GM18907 (cell line): ENCODE data around the gene FRMD4A.

Source experiments
- ATAC-seq: cut with Tn5 transposase; IDR thresholded peaks from one replicate; pipeline ENCODE4 v1.9.1; 2021; ENCODE audit warnings: mild to moderate bottlenecking, moderate library complexity; ENCODE audit not compliant: unreplicated experiment

Gene FRMD4A

DNA sequence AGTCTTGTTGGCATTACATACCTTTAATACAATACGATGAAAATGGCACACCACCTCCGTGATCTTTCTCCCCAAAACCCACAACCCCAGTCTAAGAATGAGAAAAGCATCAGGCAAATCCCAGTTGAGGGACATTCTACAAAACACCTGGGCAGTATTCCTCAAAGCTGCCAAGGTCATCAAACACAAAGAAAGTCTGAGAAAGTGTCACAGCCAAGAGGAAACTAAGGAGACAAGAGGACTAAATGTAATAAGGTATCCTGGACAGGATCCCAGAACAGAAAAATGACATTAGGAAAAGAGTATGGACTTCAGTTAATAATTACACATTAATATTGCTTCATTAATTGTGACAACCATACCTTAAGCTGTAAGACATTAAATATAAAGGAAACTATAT is 14.5 kb upstream of the FRMD4A start:
- ATAC-seq = no peak

DNA sequence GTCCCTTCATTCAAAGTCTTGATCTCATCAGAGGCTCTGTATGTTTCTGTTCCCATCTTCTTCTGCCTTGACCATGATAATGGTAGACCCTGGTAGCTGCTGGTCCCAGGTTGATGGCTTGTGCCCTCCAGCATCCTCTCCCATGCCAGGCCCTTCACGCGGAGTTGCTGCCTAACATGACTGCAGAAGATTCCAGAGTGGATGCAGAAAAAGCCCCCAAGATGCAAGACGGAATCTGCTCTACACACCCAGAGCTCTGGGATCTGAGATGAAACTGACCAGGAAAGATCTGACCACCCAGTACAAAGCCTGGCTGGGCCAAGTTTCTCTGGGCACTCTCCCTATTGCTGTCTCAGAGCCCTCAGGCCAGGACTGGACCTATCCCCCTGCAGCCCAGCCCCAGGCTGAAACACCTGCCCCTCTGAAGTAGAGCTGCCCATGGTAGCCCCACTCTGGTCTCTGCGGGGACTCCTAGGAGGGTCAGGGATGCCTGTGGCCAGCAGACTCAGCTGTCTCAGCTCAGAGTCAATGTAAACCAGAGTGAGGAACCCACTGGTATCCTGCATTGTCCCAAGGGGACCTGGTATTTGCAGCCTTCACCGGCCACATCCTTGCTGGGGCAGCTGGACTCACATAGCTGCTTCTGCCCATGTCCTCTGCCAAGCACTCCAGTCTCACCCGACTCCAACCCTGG is 9.5 kb upstream of the FRMD4A start:
- no peak for ATAC-seq

DNA sequence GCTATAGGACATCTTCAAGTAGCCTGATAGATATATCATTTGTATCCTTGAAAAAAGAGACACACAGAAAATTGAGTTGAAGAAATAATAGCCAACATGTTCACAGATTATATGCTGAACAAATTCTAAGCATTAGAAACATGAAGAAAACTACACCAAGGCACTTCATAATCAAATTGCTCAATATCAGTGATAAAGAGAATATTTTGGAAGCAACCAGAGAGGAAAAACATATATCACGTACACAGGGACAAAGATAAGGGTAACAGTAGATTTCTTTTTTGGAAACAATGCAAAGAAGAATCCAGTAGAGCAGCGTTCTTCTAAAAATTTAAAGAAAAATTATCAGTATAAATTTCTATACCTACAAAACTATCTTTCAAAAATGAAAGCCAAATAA is 6.0 kb upstream of the FRMD4A start:
- no peak for ATAC-seq

DNA sequence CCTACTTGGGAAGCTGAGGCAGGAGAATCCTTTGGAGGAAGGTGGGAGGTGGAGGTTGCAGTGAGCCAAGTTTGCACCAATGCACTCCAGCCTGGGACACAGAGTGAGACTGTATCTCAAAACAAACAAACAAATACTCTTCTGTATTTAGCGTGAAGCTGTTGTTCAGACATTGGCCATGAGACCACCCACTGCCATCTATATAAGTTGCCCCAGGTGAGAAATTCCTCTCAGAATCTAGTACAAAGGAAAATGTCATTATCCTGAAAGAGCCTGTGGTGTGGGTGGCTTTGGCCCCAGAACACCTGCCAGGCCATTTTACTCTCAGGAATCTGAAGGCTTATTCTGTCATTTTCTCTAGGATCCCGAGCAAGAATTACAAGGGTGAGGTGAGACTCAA is 4.0 kb upstream of the FRMD4A start:
- ATAC-seq = no peak

DNA sequence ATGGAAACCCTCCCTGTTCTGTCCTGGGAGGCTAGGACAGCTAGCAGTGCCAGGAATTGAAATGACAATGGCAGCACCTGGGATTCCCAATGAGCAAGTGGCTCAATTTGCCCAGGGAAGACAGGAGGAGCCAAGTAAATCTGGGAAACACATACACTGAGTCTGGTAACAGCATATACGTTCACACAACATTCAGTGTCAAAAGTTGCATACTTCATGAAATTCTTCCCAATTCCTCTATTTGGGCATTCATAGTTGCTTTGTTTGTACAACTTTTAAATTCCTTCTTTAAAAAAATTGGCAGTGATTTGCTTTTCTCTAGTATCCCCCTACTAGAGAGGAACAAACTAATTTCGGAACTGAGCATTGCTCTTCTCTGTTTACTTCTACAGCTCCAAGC is 2.9 kb upstream of the FRMD4A start:
- ATAC-seq = no peak

DNA sequence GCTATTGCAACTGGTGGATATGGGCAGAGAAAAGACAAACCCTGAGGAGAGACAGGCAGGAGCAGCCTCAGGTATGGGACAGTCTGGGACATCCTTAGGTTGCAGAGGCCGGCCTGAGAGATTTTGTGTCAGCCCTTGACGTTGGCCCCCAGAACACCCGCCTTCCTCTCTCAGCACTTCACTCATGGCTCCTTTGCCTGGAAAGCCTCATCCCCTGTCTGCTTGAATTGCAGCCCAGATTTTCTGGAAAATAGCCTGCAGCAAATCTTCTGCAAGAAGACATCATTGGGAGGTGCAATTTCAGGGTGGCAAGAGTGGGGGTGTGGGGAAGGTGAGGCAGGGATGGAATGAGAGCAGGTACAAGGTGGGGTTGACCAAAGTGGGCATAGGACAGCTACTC is 2.2 kb upstream of the FRMD4A start:
- ATAC-seq = no peak

DNA sequence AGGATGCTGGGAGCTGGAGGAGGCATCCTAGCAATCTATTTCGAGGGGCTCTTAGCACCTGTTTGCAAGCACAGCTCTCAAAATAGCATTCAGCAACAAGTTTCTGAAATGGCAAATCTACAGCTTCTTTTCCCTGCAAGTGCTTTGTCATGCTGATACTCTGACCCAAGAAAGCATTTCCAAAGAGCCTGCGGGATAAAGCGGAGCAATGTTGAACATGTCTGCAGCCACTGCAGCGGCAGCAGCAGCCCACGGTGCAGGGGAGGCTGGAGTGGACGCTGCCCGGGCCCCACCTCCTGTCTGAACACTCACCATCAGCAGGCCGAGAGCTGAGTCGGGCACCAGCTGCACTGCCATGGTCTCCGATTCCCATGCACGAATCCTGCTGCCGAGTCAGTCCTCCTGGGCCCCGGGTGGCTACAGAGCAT is 964 bp downstream of the FRMD4A start:
- ATAC-seq = no peak

DNA sequence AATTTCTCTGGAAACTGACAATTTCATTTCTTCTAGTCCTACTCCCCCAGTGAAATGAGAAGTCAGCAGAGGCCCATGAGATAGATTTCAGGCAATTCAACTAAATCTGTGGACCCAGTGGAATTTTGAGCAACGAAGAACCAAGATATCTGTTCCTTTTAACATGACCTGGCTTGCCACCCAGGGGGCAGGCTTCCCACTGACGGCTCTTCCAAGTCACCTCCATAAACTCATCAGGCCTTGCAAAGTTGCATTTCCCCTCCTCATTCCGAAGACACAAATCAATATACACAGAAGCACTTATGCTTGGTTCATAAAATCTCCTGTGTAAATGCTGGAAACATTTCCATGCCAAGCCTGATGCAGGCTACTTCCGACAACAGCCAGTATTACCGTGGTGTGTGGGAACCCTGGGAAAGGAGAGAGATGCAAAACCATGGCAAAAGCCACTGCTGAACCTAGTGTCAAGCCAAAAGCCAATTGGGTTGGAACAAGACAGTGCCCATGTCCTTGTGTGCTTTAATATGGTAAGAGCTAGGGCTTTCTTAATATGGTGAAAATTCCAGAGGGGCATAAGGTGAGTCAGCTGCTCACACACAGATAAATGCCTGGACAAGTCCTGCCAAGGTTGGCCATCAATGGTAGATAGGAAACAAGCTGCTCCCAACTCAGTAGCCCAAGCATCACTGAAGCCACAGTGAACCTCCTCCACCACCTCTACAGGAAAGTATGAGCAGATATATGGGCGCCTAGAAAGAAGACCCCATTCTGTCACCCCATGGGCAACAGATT is 1.6 kb downstream of the FRMD4A start:
- no peak for ATAC-seq

DNA sequence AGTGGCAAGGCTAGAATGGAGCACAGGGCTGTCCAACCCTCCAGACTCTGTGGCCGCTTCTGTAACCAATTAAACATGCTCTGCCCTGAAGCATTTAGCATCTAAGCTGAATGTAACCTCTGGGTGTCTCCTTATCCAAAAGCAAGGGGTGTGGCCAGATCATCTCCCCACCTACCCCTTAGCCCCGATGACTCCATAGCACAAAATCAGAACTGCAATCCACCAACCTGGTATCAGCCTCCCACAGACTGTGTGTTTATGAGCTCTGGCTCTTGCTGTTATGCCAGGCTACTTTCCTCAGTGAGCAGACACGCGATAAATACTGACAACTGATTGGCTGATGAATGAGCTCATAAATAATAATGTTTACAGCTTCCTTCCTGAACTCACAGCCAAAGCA is 3.2 kb downstream of the FRMD4A start:
- ATAC-seq = no peak

DNA sequence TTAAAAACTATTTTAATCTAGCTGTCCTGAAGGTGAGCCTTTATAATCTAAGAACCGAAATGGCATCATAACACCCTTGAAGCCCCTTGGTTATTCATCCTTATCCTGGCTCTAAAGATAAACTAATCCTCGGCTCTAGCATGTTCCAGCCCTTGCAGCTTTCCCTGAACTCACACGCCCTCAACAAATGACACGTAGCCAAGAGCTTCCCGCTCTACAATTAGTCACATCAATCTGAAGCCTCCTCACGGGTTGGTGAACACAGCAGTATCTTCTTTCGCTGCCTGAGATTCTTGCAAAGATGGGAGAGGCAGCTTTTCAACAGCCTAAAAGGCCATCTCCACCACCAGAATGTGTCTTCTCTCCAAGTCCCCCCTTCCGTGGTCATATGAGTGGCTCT is 4.1 kb downstream of the FRMD4A start:
- ATAC-seq = no peak

DNA sequence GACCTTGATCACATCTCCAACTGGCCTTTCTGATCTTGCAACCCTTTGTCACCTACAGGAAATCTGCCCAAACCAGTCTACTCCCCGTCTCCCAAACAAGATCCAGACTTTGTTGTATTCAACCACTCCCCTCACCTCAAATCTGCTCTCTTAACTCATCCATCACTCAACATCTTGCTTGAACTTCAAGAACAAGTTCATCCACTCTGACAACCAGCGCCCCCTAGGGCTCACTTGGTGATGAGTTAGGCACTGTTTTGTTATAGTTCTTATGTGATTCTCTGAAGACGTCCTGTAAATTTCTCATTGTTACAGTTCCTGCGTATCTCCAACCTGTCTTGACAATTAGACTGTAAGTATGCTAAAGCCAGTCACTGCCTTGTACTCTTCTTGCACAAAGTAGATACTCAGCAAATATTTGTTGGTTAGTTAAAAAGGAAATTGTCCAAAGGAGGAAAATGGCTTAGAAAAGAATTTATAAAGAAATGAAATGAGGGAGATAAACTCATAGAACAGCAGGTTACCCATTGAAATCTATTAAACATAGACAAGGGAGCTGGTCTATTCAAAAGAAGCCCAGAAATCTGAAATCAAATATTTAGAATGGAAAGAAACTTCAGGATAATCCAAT is 5.3 kb downstream of the FRMD4A start:
- no peak for ATAC-seq

DNA sequence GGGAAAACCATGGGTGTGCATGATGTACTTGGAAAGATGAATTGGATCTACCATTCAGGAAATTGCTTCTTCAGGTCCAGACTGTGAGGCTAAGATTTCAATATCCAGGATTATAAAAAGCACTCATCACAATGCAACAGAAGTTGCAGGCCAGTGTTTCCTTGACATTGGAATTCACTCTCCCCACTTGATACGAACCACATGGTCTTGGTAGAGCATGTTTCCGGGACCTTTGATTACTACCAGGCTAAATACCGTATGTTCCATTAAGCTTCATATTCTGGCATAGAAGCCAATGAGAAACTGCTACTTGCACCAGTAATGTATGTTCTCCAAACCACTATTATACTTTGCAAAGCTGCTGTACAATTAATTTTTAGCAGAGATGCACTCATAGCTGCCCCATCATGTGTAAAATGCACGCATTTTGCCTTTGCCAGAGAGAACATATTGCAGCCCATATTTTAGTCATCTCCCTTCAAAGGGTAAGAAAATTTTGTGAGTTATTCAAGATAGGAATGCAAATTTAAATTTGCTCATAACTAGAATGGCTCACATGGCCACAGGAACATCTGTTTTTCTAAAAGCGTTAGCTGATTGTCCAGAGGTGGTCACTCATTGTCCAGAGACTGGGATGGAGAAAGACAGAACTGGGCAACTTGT is 8.1 kb downstream of the FRMD4A start:
- no peak for ATAC-seq

DNA sequence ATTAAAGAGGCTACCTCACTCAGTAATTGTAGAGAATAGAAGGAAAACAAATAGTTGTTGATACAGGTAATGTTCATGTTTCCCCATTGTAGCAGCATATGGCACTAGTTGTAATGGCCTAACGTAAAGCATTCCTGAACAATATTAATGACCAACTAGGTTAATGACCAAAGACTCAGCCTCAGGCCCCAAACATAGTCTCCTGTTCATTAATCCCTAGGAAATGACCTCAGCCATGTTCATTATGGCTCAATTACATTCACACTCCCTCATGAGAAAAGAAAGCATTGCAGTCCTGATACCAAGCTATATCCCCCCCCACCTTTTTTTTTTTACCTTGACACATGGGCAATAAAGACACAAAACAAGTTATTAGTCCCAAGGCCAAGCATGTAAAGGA is 12.7 kb downstream of the FRMD4A start:
- ATAC-seq = no peak

DNA sequence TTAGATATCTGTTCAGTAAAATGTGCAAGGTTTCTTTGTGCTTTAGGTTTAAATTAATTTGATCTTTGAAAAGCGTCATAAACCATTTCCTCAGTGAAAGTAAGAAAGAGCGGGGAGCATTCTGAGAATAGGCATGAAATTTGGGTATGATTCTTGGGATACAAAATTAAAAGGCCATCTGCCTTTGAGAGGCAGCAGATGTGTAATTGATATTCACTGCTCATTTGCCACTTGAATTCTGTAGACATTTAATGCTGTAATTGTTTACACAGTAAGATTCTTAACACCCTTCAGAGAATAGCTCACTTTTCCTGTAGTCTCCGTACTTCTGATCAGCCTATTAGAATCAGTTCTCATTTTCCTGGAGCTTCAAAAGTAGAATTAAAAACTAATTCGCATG is 18.7 kb downstream of the FRMD4A start:
- ATAC-seq = no peak

DNA sequence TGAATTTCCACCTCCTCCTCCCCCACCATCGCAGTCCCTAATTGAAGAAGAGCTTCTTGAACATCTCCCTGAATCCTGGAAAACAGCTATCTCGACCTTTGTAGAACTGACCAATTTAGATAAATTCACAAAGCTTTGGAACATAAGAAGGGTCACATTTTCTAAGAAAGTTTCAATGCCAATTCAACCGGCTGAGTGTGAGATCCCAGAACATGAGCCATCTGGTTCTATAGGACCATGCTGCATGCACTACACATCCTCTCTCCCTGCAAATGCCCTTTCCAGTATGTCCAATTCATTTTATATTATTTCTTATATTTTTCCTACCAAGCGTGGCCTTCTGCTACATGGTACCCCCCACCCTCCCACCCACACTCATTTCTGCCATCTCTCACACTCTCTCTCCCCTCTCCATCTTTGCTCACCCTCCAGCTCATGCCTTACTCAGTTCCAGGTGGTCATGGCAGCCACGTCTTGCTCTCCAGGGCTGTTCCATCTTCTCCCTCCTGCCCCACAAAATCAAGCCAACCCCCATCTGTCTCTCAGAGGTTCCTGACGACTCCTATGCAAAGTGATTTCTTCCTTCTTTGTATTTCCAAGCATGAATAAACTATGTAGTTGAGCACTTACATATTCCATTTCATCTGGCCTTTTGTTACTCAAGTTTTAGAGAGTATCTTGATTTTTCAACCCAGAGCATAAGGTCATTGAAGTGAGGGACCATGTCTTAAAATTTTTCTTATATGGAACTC is 19.3 kb downstream of the FRMD4A start:
- ATAC-seq = no peak

DNA sequence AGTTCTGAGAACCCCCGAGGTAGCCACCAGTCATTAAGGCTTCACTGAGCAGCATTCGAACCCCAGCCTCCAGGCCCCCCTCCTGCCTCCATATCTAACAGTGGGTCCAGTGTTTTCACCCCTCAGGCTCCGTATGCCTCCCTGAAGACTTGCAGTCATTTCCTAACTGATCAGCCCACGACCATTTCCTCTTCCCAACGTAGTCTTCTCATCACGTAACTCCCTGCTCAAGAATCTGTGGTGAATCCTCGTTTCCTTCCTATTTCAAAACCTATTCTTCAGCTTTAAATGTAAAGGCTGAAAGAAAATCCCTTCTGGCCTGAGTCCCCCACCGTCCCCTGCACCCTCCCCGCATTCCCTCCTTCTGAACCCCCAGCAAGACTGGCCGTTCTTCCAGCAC is 21.1 kb downstream of the FRMD4A start:
- no peak for ATAC-seq

DNA sequence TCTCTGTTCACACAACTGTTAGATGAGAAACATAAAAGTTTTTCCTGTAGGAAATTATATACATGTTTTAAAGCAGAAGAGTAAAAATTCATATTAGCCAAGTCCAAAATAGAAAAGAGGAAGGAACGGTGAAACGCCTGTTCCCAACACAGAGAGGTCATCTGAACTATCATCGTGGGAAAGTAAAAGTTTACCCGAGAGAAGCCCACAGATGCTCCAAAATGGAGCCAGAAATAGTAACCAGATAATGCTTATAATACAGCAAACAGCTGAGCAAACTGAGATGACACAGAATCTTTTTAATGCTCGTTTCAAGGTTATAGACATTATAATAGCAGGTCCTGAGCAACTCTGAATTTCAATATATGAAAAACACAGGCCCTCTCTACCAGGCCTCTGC is 24.5 kb downstream of the FRMD4A start:
- no peak for ATAC-seq

DNA sequence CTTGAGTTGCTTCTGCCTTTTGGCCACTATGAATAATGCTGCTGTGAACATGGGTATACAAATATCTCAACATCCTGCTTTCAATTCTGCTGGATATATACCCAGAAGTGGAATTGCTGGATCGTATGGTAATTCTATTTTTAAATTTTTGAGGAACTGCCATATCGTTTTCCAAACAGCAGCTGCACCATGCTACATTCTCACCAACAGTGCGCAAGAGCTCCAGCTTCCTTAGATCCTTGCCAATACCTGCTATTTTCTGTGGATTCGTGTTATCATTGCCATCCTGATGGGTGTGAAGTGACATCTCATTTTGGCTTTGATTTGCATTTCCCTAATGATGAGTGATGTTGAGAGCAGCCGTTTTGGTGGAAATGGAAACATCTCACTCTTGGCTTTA is 26.7 kb downstream of the FRMD4A start:
- no peak for ATAC-seq

DNA sequence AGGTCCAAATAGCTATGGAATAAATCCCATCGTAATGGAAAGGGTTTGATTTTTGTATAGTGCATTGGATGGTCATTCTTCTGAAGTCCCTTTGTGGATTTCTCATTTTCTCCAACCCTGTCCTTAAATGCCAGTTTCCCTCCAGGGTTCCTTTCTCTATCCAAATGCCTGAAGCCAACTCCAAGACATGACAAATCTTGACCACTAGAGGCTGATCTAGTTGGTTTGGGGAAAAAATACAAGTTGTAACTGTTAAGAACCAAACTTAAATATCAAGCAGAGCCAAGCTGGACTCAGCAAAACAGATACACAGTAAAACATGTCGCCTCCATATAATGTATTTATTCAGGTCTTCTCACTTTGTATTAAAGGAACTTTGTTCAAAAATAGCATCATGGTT is 28.7 kb downstream of the FRMD4A start:
- no peak for ATAC-seq

DNA sequence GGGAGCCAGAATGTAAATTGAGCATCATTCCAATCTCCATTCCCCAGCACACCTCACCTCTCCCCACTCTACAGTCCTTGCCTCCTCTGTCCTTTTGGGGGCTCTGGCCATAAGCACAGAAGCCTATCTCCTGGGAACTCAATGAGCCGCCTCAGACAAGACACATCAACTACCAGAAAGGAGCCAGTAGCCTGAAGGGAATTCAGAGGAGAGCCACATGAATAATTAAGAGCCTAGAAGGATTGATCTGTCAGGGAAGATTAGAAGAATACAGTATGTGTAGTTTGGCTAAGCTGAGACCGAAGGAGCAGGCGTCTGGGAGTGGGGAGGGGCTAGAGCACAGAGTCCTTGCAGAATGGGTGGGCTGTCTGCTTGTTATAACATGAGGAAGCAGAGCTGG is 31.2 kb downstream of the FRMD4A start:
- no peak for ATAC-seq
